Breast epithelium (tissue), 3 donors: ENCODE data around the gene DHX35.

Experiments used
- POLR2AphosphoS5 ChIP-seq, 3 donors: sonication (generic); formaldehyde crosslinking; IDR thresholded peaks; one replicate each; pipeline ENCODE4 v1.6.1; 2017; ENCODE audit warnings: antibody characterized with exemption in 3 of 3
- TF ChIP-seq, protein P1 (sequence below), 3 donors: fragments of 450-650 bp; IDR thresholded peaks; one replicate each; pipeline ENCODE4 v1.5.1; 2016 to 2017; ENCODE audit warnings: antibody characterized with exemption in 3 of 3, mild to moderate bottlenecking in 3 of 3, moderate library complexity in 3 of 3

- TF ChIP-seq, protein P1, sequence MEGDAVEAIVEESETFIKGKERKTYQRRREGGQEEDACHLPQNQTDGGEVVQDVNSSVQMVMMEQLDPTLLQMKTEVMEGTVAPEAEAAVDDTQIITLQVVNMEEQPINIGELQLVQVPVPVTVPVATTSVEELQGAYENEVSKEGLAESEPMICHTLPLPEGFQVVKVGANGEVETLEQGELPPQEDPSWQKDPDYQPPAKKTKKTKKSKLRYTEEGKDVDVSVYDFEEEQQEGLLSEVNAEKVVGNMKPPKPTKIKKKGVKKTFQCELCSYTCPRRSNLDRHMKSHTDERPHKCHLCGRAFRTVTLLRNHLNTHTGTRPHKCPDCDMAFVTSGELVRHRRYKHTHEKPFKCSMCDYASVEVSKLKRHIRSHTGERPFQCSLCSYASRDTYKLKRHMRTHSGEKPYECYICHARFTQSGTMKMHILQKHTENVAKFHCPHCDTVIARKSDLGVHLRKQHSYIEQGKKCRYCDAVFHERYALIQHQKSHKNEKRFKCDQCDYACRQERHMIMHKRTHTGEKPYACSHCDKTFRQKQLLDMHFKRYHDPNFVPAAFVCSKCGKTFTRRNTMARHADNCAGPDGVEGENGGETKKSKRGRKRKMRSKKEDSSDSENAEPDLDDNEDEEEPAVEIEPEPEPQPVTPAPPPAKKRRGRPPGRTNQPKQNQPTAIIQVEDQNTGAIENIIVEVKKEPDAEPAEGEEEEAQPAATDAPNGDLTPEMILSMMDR (IDR thresholded peaks at IDR 0.05) = no peak
- no peak for TF ChIP-seq POLR2AphosphoS5 (IDR thresholded peaks at IDR 0.05)
Observed at GRCh38 chr20:38924718-38925117, 37.4 kb upstream of the DHX35 start.
